Right lobe of liver (tissue), 4 donors: ENCODE measurements around the gene UBE2J1.

Experiments used
- POLR2A ChIP-seq: fragments of 450-650 bp; IDR thresholded peaks from one replicate; pipeline ENCODE4 v1.6.1; 2017; ENCODE audit warnings: antibody characterized with exemption, mild to moderate bottlenecking
- TF ChIP-seq, protein P1 (sequence below), 4 donors: fragments of 200-600 bp in 3 of 4; fragments of 450-650 bp in 1 of 4; IDR thresholded peaks; one replicate each; pipeline versions ENCODE4 v1.5.1 to v1.8.0; 2016 to 2022; ENCODE audit warnings: antibody characterized with exemption in 4 of 4, mild to moderate bottlenecking in 2 of 4
- donor health status: DM: no; HTN: no; CAD: no.
- donor health status: DM: no; HTN: no; CAD: no.
- donor health status: DM: no; HTN: yes; CAD: no.

DNA sequence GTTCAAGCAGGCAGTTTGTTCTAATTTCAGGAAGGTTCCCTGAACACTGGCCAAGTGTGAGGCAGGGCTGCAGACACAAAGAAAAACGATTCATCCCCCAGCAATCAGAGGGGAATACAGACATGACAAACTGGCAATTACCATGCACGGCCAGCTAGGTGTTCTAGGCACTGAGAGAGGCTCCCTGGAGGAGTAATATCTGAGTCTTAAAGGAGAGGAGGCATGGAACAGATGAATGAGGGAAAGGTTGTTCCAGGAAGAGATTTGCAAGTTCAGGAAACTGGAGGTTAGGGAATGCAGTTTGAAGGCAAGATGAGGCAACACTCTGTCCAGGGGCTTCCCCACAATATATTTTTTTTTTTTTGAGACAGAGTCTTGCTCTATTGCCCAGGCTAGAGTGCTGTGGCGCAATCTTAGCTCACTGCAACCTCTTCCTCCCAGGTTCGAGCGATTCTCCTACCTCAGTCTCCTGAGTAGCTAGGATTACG, 48.4 kb upstream of the UBE2J1 start:
- TF ChIP-seq, protein P1, sequence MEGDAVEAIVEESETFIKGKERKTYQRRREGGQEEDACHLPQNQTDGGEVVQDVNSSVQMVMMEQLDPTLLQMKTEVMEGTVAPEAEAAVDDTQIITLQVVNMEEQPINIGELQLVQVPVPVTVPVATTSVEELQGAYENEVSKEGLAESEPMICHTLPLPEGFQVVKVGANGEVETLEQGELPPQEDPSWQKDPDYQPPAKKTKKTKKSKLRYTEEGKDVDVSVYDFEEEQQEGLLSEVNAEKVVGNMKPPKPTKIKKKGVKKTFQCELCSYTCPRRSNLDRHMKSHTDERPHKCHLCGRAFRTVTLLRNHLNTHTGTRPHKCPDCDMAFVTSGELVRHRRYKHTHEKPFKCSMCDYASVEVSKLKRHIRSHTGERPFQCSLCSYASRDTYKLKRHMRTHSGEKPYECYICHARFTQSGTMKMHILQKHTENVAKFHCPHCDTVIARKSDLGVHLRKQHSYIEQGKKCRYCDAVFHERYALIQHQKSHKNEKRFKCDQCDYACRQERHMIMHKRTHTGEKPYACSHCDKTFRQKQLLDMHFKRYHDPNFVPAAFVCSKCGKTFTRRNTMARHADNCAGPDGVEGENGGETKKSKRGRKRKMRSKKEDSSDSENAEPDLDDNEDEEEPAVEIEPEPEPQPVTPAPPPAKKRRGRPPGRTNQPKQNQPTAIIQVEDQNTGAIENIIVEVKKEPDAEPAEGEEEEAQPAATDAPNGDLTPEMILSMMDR (IDR thresholded peaks at IDR 0.05): no peak
- no peak for TF ChIP-seq POLR2A
